GM12878 (cell line): ENCODE results near the gene TUBA1B. TPM values are rescaled to one million over a fixed set of nuclear protein-coding genes. Genes with fewer than 3 reads are reported as not detected.

Experiments used
- ATAC-seq: fragments of 200-7000 bp; cut with Tn5 transposase; 3 replicates; pipeline ENCODE4 v1.9.1; 2020; ENCODE audit warnings: mild to moderate bottlenecking, moderate library complexity
- BruUV-seq: library from RNA; stranded (reverse); fragments of 400-500 nt; replicated peaks from 2 replicates; lab custom pipeline; 2021; lab: Mats Ljungman, UMichigan
- CTCF ChIA-PET: fragments of 300-600 bp; sonication (Branson Sonifier 250); formaldehyde crosslinking; extraction: SDS; loops from one replicate; lab custom pipeline; 2021; ENCODE audit warnings: inconsistent platforms; lab: Yijun Ruan, JAX
- POLR2A ChIA-PET: fragments of 350-600 bp; formaldehyde crosslinking; extraction: SDS; loops from one replicate; lab custom pipeline; 2021; ENCODE audit warnings: inconsistent platforms; lab: Charles Lee
- RAD21 ChIA-PET: fragments of 300-600 bp; sonication (Branson Sonifier 250); formaldehyde crosslinking; loops from one replicate; lab custom pipeline; 2023; ENCODE audit warnings: antibody characterized with exemption; ENCODE audit not compliant: unreplicated experiment; lab: Charles Lee
- SMC1A ChIA-PET: fragments of 300-600 bp; sonication (Branson Sonifier 250); formaldehyde crosslinking; loops from one replicate; lab custom pipeline; 2023; ENCODE audit not compliant: unreplicated experiment, uncharacterized antibody; lab: Charles Lee
- DNase-seq: peaks from one replicate; pipeline ENCODE4 v3.0.0-alpha.2; 2011; ENCODE audit warnings: low read depth, low spot score
- FAIRE-seq: peaks from 3 replicates; lab custom pipeline; 2011; peaks lifted over from hg19 to GRCh38; lab: Jason Lieb, UNC
- H2AFZ ChIP-seq: 2 replicates; pipeline ENCODE4 v1.6.0; 2011; ENCODE audit warnings: low read depth, low read length, control low read depth; ENCODE audit not compliant: control insufficient read depth
- H3K27ac ChIP-seq: 2 replicates; pipeline ENCODE4 v1.5.1; 2011; ENCODE audit warnings: control low read depth; ENCODE audit not compliant: control insufficient read depth, insufficient read depth
- H3K27me3 ChIP-seq, 2 experiments: replicated peaks in 1 of 2; 2 replicates each; pipeline versions ENCODE4 v1.6.0 to v1.6.1; 2011; ENCODE audit warnings: low read length in 1 of 2; ENCODE audit not compliant: control insufficient read depth in 2 of 2, insufficient read depth in 2 of 2
- H3K36me3 ChIP-seq, 2 experiments: 2 replicates each; pipeline ENCODE4 v1.5.1; 2011; ENCODE audit warnings: low read length in 1 of 2; ENCODE audit not compliant: control insufficient read depth in 2 of 2, insufficient read depth in 2 of 2
- H3K4me1 ChIP-seq: 2 replicates; pipeline ENCODE4 v1.6.1; 2011; ENCODE audit warnings: mild to moderate bottlenecking, low read length, moderate library complexity, mixed read lengths; ENCODE audit not compliant: control insufficient read depth, insufficient read depth
- H3K4me2 ChIP-seq: 2 replicates; pipeline ENCODE4 v1.6.0; 2011; ENCODE audit warnings: control low read depth; ENCODE audit not compliant: control insufficient read depth, insufficient read depth
- H3K4me3 ChIP-seq: fragments of 200-600 bp; sonication (generic); 2 replicates; pipeline ENCODE4 v1.5.1; 2016
- H3K79me2 ChIP-seq: 2 replicates; pipeline ENCODE4 v1.6.0; 2011; ENCODE audit warnings: low read length; ENCODE audit not compliant: control insufficient read depth, insufficient read depth
- H3K9ac ChIP-seq: 2 replicates; pipeline ENCODE4 v1.8.0; 2011; ENCODE audit warnings: low read length, control low read depth, mixed read lengths; ENCODE audit not compliant: control insufficient read depth, insufficient read depth
- H3K9me3 ChIP-seq: replicated peaks from 3 replicates; pipeline ENCODE4 v1.5.1; 2011; ENCODE audit warnings: mild to moderate bottlenecking, low read length; ENCODE audit not compliant: control insufficient read depth, insufficient read depth
- H4K20me1 ChIP-seq: 2 replicates; pipeline ENCODE4 v1.6.0; 2011; ENCODE audit not compliant: control insufficient read depth, insufficient read depth
- BCL11A ChIP-seq: IDR thresholded peaks from 2 replicates; pipeline ENCODE4 v1.6.1; 2011; ENCODE audit warnings: low read depth, low read length
- ESRRA ChIP-seq: IDR thresholded peaks from 2 replicates; pipeline ENCODE4 v1.6.1; 2012; ENCODE audit warnings: mild to moderate bottlenecking, low read length, improper control_type of control experiment
- GABPA ChIP-seq: IDR thresholded peaks from 2 replicates; pipeline ENCODE4 v1.6.1; 2014; ENCODE audit warnings: antibody characterized with exemption, low read depth, mild to moderate bottlenecking, inconsistent platforms
- IKZF1 ChIP-seq: fragments of 450-650 bp; conservative IDR thresholded peaks from 2 replicates; pipeline ENCODE4 v1.6.1; 2017; ENCODE audit warnings: antibody characterized with exemption, mild to moderate bottlenecking
- JUNB ChIP-seq: IDR thresholded peaks from 2 replicates; pipeline ENCODE4 v1.6.1; 2016; ENCODE audit warnings: antibody characterized with exemption, mild to moderate bottlenecking
- KAT2A ChIP-seq: conservative IDR thresholded peaks from 2 replicates; pipeline ENCODE4 v1.6.1; 2011; ENCODE audit warnings: low read depth, low read length; ENCODE audit not compliant: control insufficient read depth
- MXI1 ChIP-seq: fragments of 150-350 bp; IDR thresholded peaks from 2 replicates; pipeline ENCODE4 v1.6.1; 2011; ENCODE audit warnings: low read depth, mild to moderate bottlenecking, inconsistent platforms, low read length, improper control_type of control experiment
- NFYB ChIP-seq: IDR thresholded peaks from 2 replicates; pipeline ENCODE4 v1.6.1; 2011; ENCODE audit warnings: low read depth, mild to moderate bottlenecking, low read length, improper control_type of control experiment, moderate library complexity; ENCODE audit not compliant: insufficient read depth
- PAX8 ChIP-seq: fragments of 450-650 bp; IDR thresholded peaks from 2 replicates; pipeline ENCODE4 v1.6.1; 2017; ENCODE audit warnings: mild to moderate bottlenecking, moderate library complexity
- RAD21 ChIP-seq: IDR thresholded peaks from 2 replicates; pipeline ENCODE4 v1.6.1; 2011; ENCODE audit warnings: mild to moderate bottlenecking, low read depth, low read length, moderate library complexity; ENCODE audit not compliant: insufficient read depth
- SMARCA5 ChIP-seq: fragments of 450-650 bp; IDR thresholded peaks from 2 replicates; pipeline ENCODE4 v1.6.1; 2017; ENCODE audit warnings: mild to moderate bottlenecking
- SPI1 ChIP-seq: IDR thresholded peaks from 2 replicates; pipeline ENCODE4 v1.6.1; 2011; ENCODE audit warnings: low read depth, mild to moderate bottlenecking, low read length, moderate library complexity, borderline replicate concordance; ENCODE audit not compliant: insufficient read depth
- SREBF1 ChIP-seq: IDR thresholded peaks from 2 replicates; pipeline ENCODE4 v1.6.1; 2012; ENCODE audit warnings: mild to moderate bottlenecking, low read length
- SREBF2 ChIP-seq: IDR thresholded peaks from 2 replicates; pipeline ENCODE4 v1.6.1; 2012; ENCODE audit warnings: mild to moderate bottlenecking, low read length
- SRF ChIP-seq, 2 experiments: IDR thresholded peaks; 2 replicates each; pipeline ENCODE4 v1.6.1; 2011; ENCODE audit warnings: low read depth in 2 of 2, low read length in 2 of 2, mild to moderate bottlenecking in 1 of 2, moderate library complexity in 1 of 2
- TAF1 ChIP-seq: IDR thresholded peaks from 2 replicates; pipeline ENCODE4 v1.6.1; 2011; ENCODE audit warnings: mild to moderate bottlenecking, low read depth, low read length, borderline replicate concordance
- TARDBP ChIP-seq: IDR thresholded peaks from 2 replicates; pipeline ENCODE4 v1.6.1; 2016; ENCODE audit warnings: borderline replicate concordance
- TBL1XR1 ChIP-seq: IDR thresholded peaks from 2 replicates; pipeline ENCODE4 v1.6.1; 2012; ENCODE audit warnings: low read depth, low read length, improper control_type of control experiment
- TCF12 ChIP-seq: IDR thresholded peaks from 2 replicates; pipeline ENCODE4 v1.6.1; 2011; ENCODE audit warnings: low read depth, mild to moderate bottlenecking, low read length
- WGBS: methylation state at CpG from one replicate; pipeline ENCODE4 v1.1.6; 2016; ENCODE audit warnings: low lambda C conversion rate; ENCODE audit not compliant: insufficient replicate concordance, insufficient coverage; ENCODE audit errors: missing lambda C conversion rate; 5-methylcytosine and 5-hydroxymethylcytosine counted together
- in situ Hi-C: fragments of 300-500 bp; cut with MboI; formaldehyde crosslinking; loops from 9 replicates; pipeline ENCODE4 v1.14.3; 2018; ENCODE audit warnings: mixed read lengths
- intact Hi-C: fragments of 100-400 bp; cut with micrococcal nuclease; formaldehyde crosslinking; loops from one replicate; pipeline ENCODE4 v1.14.2; 2022; ENCODE audit not compliant: unreplicated experiment
- polyA plus RNA-seq, 11 experiments: library from polyadenylated mRNA; depleted of rRNA in 4 of 11; unstranded in 6 of 11; stranded (reverse) in 5 of 11; fragments of >200 nt; fragmentation: Nextera tagmentation in 4 of 11; fragmentation: Illumina TruSeq in 1 of 11; extraction: Ambion mirVana in 4 of 11; extraction: Trizol in 1 of 11; gene quantifications; 1 replicate in 1 of 11; 2 replicates in 10 of 11; pipeline versions ENCODE4 v1.2.1 to v1.2.3, GENCODE V29; 2011 to 2016; ENCODE audit warnings: inconsistent platforms in 2 of 11, missing spikeins in 2 of 11, low read depth in 1 of 11
- total RNA-seq, 4 experiments: library from RNA; depleted of rRNA in 3 of 4; stranded (reverse); fragments of >200 nt in 3 of 4; fragmentation: Illumina TruSeq in 1 of 4; extraction: Trizol in 1 of 4; gene quantifications; 2 replicates each; pipeline versions ENCODE4 v1.2.1 to v1.2.3, GENCODE V29; 2013 to 2021
- TF ChIP-seq, protein P1 (sequence below): IDR thresholded peaks from 2 replicates; pipeline ENCODE4 v1.6.1; 2011; ENCODE audit warnings: mild to moderate bottlenecking, low read depth, low read length, moderate library complexity; ENCODE audit not compliant: insufficient replicate concordance

Gene TUBA1B
- total and polyA plus RNA-seq, 10 of the 15 experiments (the other 5 are each of a cell fraction or from before 2014, with no cell fraction given), result 2,328 to 4,712 (median 3,552) TPM

DNA sequence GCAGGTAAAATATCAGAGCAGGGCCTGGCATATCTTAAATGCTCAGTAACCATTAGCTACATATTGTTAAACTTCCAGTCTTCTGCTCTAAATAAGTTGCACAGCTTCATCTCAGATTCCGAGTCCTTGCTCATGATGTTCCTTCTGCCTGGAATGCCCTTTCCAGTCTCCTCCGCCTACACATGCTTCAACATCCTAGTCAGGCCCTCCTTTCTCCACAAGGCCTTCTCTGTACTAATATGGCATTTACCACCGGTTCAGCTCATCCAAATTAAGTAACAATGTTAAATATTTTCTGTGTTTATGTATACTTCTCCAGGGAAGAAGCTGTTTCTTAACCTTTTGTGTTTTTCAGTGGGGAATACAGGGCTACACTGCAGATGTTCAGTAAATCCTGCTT is 45.1 kb downstream of the TUBA1B start:
- ChIA-PET POLR2A (interaction anchor here (1.0 to 1.4 kb wide), 3 partner anchors 8 to 27 kb away, joined by 3 to 6 read pairs (median 3); partner anchors contain the start of gene DHH), RAD21 (interaction anchor here (0.9 to 4.4 kb wide), 5 partner anchors 10 to 149 kb away, joined by 4 to 39 read pairs (median 11); no protein-coding TSS in a partner anchor), SMC1A (interaction anchor here (0.8 to 6.1 kb wide), 7 partner anchors 11 to 155 kb away, joined by 3 to 82 read pairs (median 3); partner anchors contain the start of gene RHEBL1), CTCF (interaction anchor here (0.8 to 7.0 kb wide), 9 partner anchors 8 to 156 kb away, joined by 3 to 254 read pairs (median 5); partner anchors contain the start of genes LMBR1L, RHEBL1 and TUBA1B)
- no peak for DNase-seq
- FAIRE-seq, result no peak
- H3K9me3 ChIP-seq, result no peaks in the 10 kb centered on the region
- peaks cover 15 to 23% of the 10 kb centered on the region in 2 experiments; a peak in 3 of 4 replicates for H3K27me3 ChIP-seq
- H3K79me2 ChIP-seq, result no peaks in the 10 kb centered on the region
- no peak overlapping the region for H3K27ac ChIP-seq
- H3K36me3 ChIP-seq, result no peaks in the 10 kb centered on the region
- intact Hi-C loops (no loop called here), in situ Hi-C loops (no loop called here)
- no peaks in the 10 kb centered on the region for H4K20me1 ChIP-seq
- TF ChIP-seq SMARCA5 (no peak), KAT2A (no peak), TAF1 (no peak), NFYB (no peak), TARDBP (no peak), TBL1XR1 (no peak), TCF12 (no peak), RAD21 (no peak), JUNB (no peak), SREBF2 (no peak), BCL11A (no peak), SRF (IDR thresholded peaks at IDR 0.05; ENCODE audit: low read depth in 2 of 2, low read length in 2 of 2) (no peak), SREBF1 (no peak), IKZF1 (no peak), ESRRA (no peak), PAX8 (no peak), SPI1 (no peak), GABPA (no peak), MXI1 (no peak)
- TF ChIP-seq, protein P1, sequence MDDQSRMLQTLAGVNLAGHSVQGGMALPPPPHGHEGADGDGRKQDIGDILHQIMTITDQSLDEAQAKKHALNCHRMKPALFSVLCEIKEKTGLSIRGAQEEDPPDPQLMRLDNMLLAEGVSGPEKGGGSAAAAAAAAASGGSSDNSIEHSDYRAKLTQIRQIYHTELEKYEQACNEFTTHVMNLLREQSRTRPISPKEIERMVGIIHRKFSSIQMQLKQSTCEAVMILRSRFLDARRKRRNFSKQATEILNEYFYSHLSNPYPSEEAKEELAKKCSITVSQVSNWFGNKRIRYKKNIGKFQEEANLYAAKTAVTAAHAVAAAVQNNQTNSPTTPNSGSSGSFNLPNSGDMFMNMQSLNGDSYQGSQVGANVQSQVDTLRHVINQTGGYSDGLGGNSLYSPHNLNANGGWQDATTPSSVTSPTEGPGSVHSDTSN, result no peak
- no TSS peak for BruUV-seq
- H3K4me1 ChIP-seq, result no peaks in the 10 kb centered on the region; the same call in 1 of the 2 replicates
- 63% methylated on average over 3 of the region's 3 CpGs for WGBS
- no peak overlapping the region for H3K4me3 ChIP-seq
- H3K4me2 ChIP-seq, result no peak overlapping the region
- ATAC-seq, result no peak
- no peak overlapping the region for H2AFZ ChIP-seq
- H3K9ac ChIP-seq, result no peak overlapping the region
